ENCODE data around the gene HLA-B. TPM values are rescaled to one million over a fixed set of nuclear protein-coding genes. Genes with fewer than 3 reads are reported as not detected.

Gene HLA-B
- total RNA-seq, 1 experiment from 2014 or later: 11.8 TPM

DNA sequence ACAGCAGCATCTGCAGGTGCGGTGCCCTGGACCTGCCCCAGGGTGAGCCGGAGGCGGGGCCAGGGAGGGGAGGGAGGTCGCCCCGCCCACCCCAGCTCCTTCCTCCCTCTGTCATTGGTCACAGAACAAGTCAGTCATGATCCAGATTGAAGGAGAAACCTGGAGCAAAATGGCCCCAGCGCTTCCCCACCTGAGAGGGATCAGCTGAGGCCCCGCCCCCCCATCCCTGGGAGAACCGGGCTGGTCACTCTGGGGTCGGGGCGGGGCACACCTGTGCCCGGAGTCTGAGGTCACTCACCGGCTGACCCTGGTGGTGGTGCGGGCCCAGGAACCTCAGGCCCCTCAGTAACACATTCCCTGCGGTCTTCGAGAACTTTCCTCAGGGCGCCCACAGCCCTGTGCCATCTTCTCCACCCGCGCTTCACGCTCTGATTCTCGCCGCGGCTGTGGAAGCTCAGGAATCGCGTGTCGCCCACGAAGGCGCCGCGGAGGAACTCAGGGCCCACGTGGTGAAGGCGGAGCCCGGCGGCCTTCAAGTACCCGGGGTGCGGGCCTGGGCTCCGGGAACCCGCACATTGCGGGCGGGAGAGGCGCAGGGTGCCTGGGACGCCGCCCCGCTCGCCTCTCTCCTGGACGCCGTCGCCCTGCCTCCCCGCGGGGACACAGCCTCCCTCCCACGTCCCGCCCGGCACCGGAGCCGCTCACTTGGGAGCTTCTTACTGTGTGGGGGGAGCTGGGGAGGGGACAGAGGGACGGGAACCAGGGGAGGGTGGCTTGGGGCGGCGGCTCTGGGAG lies 48.7 kb downstream of the HLA-B start:
- no peak for DNase-seq (ENCODE audit: low read depth)

DNA sequence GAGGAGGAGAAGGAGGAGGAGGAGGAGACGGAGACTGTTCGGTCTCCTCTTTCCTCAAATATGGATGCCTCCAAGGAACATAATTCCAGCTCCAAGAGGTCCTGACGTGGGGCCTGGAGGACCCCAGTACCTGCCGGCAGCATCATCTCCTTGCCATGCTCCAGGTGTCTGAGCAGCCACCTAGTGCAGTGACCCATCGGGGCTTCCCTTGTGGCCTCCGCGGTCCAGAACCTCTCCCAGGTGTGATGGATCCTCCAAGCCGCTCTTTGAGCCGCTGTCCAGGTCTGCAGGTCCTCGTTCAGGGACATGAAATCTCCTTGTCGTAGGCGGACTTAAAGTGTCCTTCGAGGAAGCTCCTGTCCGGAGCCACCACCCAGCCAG lies 49.3 kb downstream of the HLA-B start:
- DNase-seq (ENCODE audit: low read depth): no peak

DNA sequence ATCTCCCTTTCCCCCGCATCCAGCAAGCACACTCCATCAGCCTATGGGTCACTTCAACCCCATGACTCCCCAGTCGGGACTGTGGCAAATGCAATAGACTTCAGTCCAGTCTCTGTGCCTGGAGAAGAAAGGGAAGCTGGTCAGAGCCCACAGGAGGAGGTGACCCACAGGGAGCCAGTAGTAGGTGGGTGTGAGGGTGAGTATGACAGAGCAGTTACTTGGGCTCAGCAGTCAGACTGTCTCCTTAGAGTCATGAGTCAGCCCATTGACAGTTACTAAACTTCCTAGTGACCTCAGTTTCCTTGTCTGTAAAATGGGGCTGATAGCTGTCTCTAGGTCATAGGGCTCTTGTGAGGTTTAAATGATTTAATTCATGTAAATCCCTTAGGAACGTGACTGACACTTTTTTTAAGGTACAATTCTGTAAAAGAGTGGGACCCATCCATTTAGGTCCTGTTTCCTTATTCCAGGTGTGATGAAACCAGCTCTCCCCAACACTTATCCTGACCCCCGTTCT lies 51.2 kb downstream of the HLA-B start:
- no peak for DNase-seq (ENCODE audit: low read depth)

DNA sequence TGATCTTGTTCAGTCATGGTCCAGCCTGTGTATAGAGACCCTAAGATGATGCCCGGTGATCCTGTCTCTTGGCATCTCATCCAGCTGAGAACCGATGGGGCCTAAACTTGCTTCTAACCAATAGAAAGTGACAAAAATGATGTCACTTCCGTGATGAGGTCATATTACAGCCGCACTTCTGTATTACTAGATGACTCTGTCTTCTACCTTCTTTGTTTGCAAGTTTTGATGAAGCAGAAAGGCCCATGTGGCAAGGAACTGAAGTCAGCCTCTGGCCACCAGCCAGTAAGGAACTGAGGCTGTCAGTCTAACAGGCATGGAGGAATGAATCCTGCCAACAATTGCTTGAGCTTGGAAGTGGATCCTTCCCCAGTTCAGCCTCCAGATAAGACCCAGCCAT lies 52.3 kb downstream of the HLA-B start:
- DNase-seq (ENCODE audit: low read depth): peak; percentile 36

Small RNA genes within 50 kb of the gene (small RNA-seq; reads per million reads assigned to genes)
- gene HLA-S: not detected
- gene MIR6891: not detected
- gene RF00019: not detected
- not detected for gene RNU6-283P

Other genes starting within 250 kb of the HLA-B start
- gene C6orf15, start 244.6 kb downstream of the HLA-B start, total RNA-seq (2014; rRNA removed; shearing (Covaris generic)): not detected in 2 replicates
- 0.64 and 0.80 TPM in 2 replicates for gene PSORS1C1, start 242.4 kb downstream of the HLA-B start, total RNA-seq (2014; rRNA removed; shearing (Covaris generic))
- not detected in 2 replicates for gene CDSN, start 236.7 kb downstream of the HLA-B start, total RNA-seq (2014; rRNA removed; shearing (Covaris generic))
- not detected in 2 replicates for gene PSORS1C2, start 218.1 kb downstream of the HLA-B start, total RNA-seq (2014; rRNA removed; shearing (Covaris generic))
- gene CCHCR1, start 199.4 kb downstream of the HLA-B start, total RNA-seq (2014; rRNA removed; shearing (Covaris generic)): 22.1 and 29.2 TPM in 2 replicates
- 91.0 and 101 TPM in 2 replicates for gene TCF19, start 198.6 kb downstream of the HLA-B start, total RNA-seq (2014; rRNA removed; shearing (Covaris generic))
- not detected in 2 replicates for gene POU5F1, start 186.5 kb downstream of the HLA-B start, total RNA-seq (2014; rRNA removed; shearing (Covaris generic))
- 18.8 and 23.1 TPM in 2 replicates for gene HLA-C, start 85.1 kb downstream of the HLA-B start, total RNA-seq (2014; rRNA removed; shearing (Covaris generic))
- 24.9 and 25.6 TPM in 2 replicates for gene MICA, start 46.4 kb upstream of the HLA-B start, total RNA-seq (2014; rRNA removed; shearing (Covaris generic))
- gene MICB, start 141.0 kb upstream of the HLA-B start, total RNA-seq (2014; rRNA removed; shearing (Covaris generic)): not detected in 2 replicates
- gene MCCD1, start 171.8 kb upstream of the HLA-B start, total RNA-seq (2014; rRNA removed; shearing (Covaris generic)): not detected in 2 replicates
- 856 and 950 TPM in 2 replicates for gene DDX39B, start 184.8 kb upstream of the HLA-B start, total RNA-seq (2014; rRNA removed; shearing (Covaris generic))
- 2.1 TPM in 2 replicates for gene ATP6V1G2, start 189.4 kb upstream of the HLA-B start, total RNA-seq (2014; rRNA removed; shearing (Covaris generic))
- 21.2 and 21.9 TPM in 2 replicates for gene NFKBIL1, start 190.4 kb upstream of the HLA-B start, total RNA-seq (2014; rRNA removed; shearing (Covaris generic))
- not detected in 2 replicates for gene LTA, start 215.1 kb upstream of the HLA-B start, total RNA-seq (2014; rRNA removed; shearing (Covaris generic))
- gene TNF, start 218.4 kb upstream of the HLA-B start, total RNA-seq (2014; rRNA removed; shearing (Covaris generic)): not detected in 2 replicates
- not detected in 2 replicates for gene LTB, start 225.2 kb upstream of the HLA-B start, total RNA-seq (2014; rRNA removed; shearing (Covaris generic))
- gene LST1, start 229.1 kb upstream of the HLA-B start, total RNA-seq (2014; rRNA removed; shearing (Covaris generic)): not detected in 2 replicates
- gene NCR3, start 235.8 kb upstream of the HLA-B start, total RNA-seq (2014; rRNA removed; shearing (Covaris generic)): not detected in 2 replicates

All from HT1080 (cell line).